ENCODE data around the gene C13orf42. TPM values are rescaled to one million over a fixed set of nuclear protein-coding genes. Genes with fewer than 3 reads are reported as not detected.

C13orf42 gene
- total RNA-seq, 2 donors from 2014 or later: not detected

DNA sequence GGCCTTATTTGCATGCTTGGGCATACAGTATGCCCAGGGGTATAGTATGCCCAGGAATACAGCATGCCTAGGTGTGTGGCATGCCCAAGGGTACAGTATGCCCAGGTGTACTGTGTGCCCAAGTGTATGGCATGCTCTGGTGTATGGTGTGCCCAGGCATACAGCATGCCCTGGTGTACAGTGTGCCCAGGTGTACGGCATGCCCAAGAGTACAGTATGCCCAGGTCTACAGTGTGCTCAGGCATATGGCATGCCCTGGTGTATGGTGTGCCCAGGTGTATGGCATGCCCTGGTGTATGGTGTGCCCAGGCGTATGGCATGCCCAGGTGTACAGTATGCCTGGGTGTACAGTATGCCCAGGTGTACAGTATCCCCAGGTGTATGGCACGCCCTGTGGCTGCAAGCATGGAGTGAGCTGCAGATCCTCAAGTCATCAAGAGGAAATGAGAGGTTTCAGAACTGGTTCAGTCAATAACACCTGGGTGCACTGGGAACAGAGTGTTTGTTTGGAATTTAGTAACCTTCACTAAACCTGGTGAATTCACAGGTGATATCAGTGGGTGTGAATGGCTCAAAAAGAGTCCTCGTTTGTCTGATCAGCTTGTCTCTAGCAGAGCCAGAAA is 7.8 kb upstream of the C13orf42 start:
- 48 to 50% methylated on average over 3 to 4 of the region's 4 CpGs for WGBS, 2 donors
- TF ChIP-seq, protein P1, sequence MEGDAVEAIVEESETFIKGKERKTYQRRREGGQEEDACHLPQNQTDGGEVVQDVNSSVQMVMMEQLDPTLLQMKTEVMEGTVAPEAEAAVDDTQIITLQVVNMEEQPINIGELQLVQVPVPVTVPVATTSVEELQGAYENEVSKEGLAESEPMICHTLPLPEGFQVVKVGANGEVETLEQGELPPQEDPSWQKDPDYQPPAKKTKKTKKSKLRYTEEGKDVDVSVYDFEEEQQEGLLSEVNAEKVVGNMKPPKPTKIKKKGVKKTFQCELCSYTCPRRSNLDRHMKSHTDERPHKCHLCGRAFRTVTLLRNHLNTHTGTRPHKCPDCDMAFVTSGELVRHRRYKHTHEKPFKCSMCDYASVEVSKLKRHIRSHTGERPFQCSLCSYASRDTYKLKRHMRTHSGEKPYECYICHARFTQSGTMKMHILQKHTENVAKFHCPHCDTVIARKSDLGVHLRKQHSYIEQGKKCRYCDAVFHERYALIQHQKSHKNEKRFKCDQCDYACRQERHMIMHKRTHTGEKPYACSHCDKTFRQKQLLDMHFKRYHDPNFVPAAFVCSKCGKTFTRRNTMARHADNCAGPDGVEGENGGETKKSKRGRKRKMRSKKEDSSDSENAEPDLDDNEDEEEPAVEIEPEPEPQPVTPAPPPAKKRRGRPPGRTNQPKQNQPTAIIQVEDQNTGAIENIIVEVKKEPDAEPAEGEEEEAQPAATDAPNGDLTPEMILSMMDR (IDR thresholded peaks at IDR 0.05): no peak
- no peak for TF ChIP-seq POLR2A (IDR thresholded peaks at IDR 0.05)

DNA sequence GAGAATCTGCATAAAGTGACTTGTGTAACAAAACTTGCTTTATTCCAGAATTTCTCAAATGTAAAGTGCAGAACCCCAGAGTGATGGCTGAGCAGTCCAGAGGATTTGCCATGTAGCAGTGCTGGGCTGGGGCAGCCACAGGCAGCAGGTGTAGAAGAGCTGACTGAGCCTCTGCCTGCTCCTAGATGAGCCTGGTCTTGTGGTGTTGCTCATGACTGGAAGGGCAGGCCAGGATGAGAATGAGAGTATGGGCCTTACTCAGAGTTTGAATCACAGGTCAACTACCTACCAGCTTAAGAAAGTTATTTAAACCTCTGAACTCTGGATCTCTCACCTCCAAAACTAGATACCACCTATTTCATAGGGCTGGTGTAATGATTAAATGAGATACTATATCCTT is 2.9 kb upstream of the C13orf42 start:
- Histone ChIP-seq H3K4me1 (peaks cover 2% of the 10 kb centered on the region), H3K4me3 (no peak overlapping the region), H3K27ac (no peak overlapping the region), H3K36me3 (replicated peaks in 1 of 2; ENCODE audit: insufficient read depth in 1 of 2, low read depth in 2 of 2) (no peaks in the 10 kb centered on the region), H3K9me3 (peaks cover 0 to 7% (median 0%) of the 10 kb centered on the region in 3 donors), H3K27me3 (no peaks in the 10 kb centered on the region)
- ATAC-seq (no peak), DNase-seq (no peak)
- intact Hi-C loops (cut with DNase I): no loop called here
- no peak for TF ChIP-seq POLR2A (IDR thresholded peaks at IDR 0.05)
- TF ChIP-seq, protein P1 (IDR thresholded peaks at IDR 0.05): no peak

More for the DNA sequence above, 7.8 kb upstream of the C13orf42 start:
- no peak overlapping the region for H3K4me3 ChIP-seq
- ATAC-seq (peak; percentile 68), DNase-seq (peak in 3 of 4 donors; percentile 16 to 53 (median 18))
- intact Hi-C loops (cut with DNase I): no loop called here
- no peaks in the 10 kb centered on the region for H3K36me3 ChIP-seq (replicated peaks in 1 of 2; ENCODE audit: insufficient read depth in 1 of 2, low read depth in 2 of 2)
- H3K27me3 ChIP-seq: no peaks in the 10 kb centered on the region
- H3K9me3 ChIP-seq: peaks cover 0 to 7% (median 0%) of the 10 kb centered on the region in 3 donors
- no peak overlapping the region for H3K27ac ChIP-seq
- peaks cover 16% of the 10 kb centered on the region for H3K4me1 ChIP-seq

DNA sequence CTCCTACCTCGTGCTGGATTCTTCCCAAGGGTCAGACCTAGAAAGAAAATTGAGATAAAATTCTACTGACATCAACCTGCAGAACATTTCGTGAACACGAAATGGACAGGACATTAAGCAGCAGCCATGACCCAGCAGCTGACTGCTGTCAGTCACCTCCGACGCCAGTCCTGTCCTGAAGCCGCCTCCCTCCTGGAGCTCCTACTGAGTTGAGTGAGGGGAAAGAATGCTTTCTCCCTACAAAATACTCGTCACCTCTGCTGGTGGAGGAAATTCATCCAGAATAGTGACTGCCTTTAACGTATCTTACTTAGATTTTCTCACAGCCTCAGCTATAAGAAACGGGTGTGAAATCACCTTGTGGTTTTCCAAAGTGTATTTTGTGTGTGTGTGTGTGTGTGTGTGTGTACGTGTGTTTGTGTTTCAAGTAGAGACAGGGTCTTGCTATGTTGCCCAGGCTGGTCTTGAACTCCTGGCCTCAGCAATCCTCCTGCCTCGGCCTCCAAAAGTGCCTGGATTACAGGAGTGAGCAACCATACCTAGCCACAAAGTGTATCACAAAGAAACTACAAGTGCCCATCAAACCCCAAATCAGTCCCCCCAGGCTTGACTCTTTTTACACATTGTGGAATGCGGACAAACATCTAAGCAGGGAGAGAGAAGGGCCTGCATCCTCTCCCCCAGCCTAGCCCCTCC is 2.3 kb upstream of the C13orf42 start:
- Histone ChIP-seq H3K27ac (no peak overlapping the region), H3K4me3 (no peak overlapping the region), H3K4me1 (no peaks in the 10 kb centered on the region), H3K36me3 (replicated peaks in 1 of 2; ENCODE audit: insufficient read depth in 1 of 2, low read depth in 2 of 2) (no peaks in the 10 kb centered on the region), H3K27me3 (no peaks in the 10 kb centered on the region), H3K9me3 (peaks cover 0 to 7% (median 0%) of the 10 kb centered on the region in 3 donors)
- TF ChIP-seq, protein P1 (IDR thresholded peaks at IDR 0.05): no peak
- no peak for TF ChIP-seq POLR2A (IDR thresholded peaks at IDR 0.05)
- DNase-seq (no peak), ATAC-seq (no peak)
- 69 to 80% methylated on average over 12 of the region's 12 CpGs for WGBS, 2 donors
- intact Hi-C loops (cut with DNase I): no loop called here

DNA sequence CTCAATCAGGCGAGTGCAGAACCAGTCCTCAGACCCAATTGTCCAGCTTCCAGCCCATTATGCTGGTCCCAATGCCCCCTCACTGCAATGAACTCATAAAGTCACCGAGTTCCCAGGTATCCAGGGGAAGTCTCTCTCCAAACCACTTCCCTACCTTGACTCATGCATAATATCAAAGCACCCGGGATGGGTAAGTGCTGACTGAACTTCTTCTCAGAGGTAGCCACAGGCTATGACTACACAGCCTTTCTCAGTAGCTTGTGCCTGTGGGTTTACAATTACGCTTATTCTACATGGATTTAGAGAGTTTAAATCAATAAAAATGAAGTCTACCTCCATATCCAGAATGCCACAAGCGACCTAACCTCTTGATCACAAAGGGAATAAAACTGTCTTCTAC is 1.7 kb upstream of the C13orf42 start:
- intact Hi-C loops (cut with DNase I): no loop called here
- TF ChIP-seq, protein P1 (IDR thresholded peaks at IDR 0.05): no peak
- no peak for TF ChIP-seq POLR2A (IDR thresholded peaks at IDR 0.05)
- H3K9me3 ChIP-seq: peaks cover 0 to 4% (median 0%) of the 10 kb centered on the region in 3 donors
- H3K27ac ChIP-seq: no peak overlapping the region
- H3K27me3 ChIP-seq: no peaks in the 10 kb centered on the region
- WGBS, 2 donors: 62 to 68% methylated on average over 4 to 5 of the region's 5 CpGs
- ATAC-seq (no peak), DNase-seq (no peak)
- H3K4me3 ChIP-seq: no peak overlapping the region
- no peaks in the 10 kb centered on the region for H3K4me1 ChIP-seq
- H3K36me3 ChIP-seq (replicated peaks in 1 of 2; ENCODE audit: insufficient read depth in 1 of 2, low read depth in 2 of 2): no peaks in the 10 kb centered on the region
